ENCODE measurements around the gene ITGB5.

The ITGB5 gene

GRCh38 chr3:124730941-124731297 lies 156.2 kb downstream of the ITGB5 start:
- DNase-seq (ENCODE audit: low read depth) = no peak
- peak overlapping the region; percentile 99 for H3K4me3 ChIP-seq (ENCODE audit: low read depth, low read length)
- TF ChIP-seq CTCF (conservative IDR thresholded peaks at IDR 0.05; ENCODE audit: low read depth, low read length) = no peak

GRCh38 chr3:124730129-124730940 lies 156.8 kb downstream of the ITGB5 start, which contains the start of gene UMPS:
TSS of gene UMPS (plus strand) at chr3:124730452. CDS start at chr3:124730472, 20 bp downstream.
- peak; percentile 77 for DNase-seq (ENCODE audit: low read depth)
- no peak for TF ChIP-seq CTCF (conservative IDR thresholded peaks at IDR 0.05; ENCODE audit: low read depth, low read length)
- H3K4me3 ChIP-seq (ENCODE audit: low read depth, low read length) = peak within 1 kb of the TSS; percentile 99

GRCh38 chr3:124722589-124722988 lies 164.6 kb downstream of the ITGB5 start:
- no peak for DNase-seq (ENCODE audit: low read depth)
- TF ChIP-seq CTCF (conservative IDR thresholded peaks at IDR 0.05; ENCODE audit: low read depth, low read length) = no peak
- no peak overlapping the region for H3K4me3 ChIP-seq (ENCODE audit: low read depth, low read length)

- DNase-seq (ENCODE audit: low read depth) = peak; percentile 6
- no peak for TF ChIP-seq CTCF (conservative IDR thresholded peaks at IDR 0.05; ENCODE audit: low read depth, low read length)
These were observed 172.8 kb downstream of the ITGB5 start for GRCh38 chr3:124714223-124714853.

More at GRCh38 chr3:124714223-124714853, 172.8 kb downstream of the ITGB5 start:
- H3K4me3 ChIP-seq (ENCODE audit: low read depth, low read length) = no peak overlapping the region

Data from choroid plexus epithelial cell (primary cell).